Activated naive CD4-positive, alpha-beta T cell (primary cell): ENCODE data around the gene ERCC2.
"Not testable (repeated sequence)": the region's sequence is repeated elsewhere in the genome, so short reads cannot be mapped to it uniquely, and the experiment has no call there.

Source experiments
- DNase-seq, 4 experiments: peaks; one replicate each; lab custom pipeline; 2025; lab: John Stamatoyannopoulos, UW

The ERCC2 gene

DNA sequence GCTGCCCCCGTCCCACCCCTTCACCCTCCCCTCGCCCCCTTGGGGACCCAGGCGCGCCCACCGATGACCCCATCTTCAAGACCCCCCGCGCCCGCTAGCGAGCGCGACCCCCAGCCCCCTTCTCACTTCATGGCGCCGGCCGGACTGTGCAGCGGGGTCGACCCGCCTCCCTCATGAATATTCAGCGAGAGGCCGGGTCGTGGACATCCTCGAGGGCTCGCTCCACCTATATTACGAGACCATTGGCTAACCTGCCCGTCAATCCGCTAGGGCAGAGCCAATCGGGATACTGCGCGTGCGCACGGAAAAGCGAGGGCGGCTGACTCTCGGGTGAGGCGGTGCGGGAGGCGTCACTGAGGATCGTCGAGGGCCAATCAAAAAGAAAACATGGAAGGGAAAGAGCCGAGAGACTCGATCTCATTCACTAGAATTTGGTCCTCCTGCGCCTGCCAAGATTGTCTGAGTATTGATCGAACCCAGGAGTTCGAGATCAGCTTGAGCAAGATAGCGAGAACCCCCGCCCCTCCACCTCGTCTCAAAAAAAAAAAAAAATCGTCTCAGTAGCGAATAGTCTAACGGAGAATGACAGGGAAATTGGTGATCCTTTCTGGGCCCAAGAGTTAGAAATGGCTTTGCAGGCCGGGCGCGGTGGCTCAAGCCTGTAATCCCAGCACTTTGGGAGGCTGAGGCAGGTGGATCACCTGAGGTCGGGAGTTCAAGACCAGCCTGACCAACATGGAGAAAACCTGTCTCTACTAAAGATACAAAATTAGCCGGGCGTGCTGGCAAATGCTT is at the start of gene ERCC2:
TSS of gene ERCC2 (minus strand) at position 164 of the 795 bp plus-strand sequence. CDS start at position 131, 33 bp downstream.
- DNase-seq, result peak; percentile 98 to 99 (median 98)

DNA sequence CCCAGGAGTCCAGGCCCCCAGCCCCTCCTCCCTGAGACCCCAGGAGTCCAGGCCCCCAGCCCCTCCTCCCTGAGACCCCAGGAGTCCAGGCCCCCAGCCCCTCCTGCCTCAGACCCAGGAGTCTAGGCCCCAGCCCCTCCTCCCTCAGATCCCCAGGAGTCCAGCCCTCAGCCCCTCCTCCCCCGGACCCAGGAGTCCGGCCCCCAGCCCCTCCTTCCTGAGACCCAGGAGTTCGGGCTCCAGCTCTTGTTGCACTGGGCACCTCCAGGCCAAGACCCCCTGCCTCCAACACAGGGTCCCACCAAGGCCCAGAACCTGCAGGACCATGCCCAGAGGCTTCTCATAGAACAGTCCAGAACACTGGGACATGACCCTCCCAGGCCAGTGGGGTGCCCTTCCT is 49.5 kb upstream of the ERCC2 start:
- DNase-seq, result no peak

DNA sequence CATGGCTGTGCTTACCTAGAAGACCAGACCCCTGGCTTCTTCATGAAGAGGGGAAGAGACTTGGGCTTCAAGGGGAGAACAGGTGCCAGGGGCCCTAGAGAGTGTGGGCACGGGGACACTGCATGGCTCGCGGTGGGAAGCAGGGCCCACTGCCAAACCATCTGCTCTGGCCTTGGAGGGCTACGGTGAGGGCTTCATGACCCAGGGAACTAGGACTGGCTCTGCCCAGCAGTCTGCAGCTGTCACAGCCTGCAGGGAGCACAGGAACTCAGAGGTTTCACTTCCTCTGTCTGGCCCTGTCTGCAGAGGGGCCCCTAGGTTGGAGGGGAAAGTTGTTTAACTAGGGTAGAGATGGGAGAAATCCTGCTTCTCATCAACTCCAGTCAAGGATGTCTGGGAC is 49.0 kb upstream of the ERCC2 start:
- DNase-seq, result no peak

DNA sequence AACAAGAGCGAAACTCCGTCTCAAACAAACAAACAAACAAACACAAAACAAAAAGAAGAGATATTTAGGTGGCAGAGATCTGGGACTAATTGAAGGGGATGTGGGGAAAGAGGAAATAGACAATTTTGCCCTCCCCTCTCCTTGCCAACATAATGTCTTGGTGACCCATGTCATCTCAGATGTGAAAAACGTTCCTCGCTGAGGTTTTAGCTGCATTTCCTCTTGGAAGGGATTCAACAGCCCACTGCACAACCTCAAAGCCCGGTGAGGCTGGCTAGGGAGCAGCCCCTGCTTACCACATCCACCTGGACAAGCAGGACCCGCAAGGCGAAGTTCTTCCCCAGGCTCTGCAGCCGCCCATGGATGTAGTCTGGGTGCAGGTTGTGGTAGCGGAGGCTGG is 48.4 kb upstream of the ERCC2 start:
- DNase-seq, result no peak

DNA sequence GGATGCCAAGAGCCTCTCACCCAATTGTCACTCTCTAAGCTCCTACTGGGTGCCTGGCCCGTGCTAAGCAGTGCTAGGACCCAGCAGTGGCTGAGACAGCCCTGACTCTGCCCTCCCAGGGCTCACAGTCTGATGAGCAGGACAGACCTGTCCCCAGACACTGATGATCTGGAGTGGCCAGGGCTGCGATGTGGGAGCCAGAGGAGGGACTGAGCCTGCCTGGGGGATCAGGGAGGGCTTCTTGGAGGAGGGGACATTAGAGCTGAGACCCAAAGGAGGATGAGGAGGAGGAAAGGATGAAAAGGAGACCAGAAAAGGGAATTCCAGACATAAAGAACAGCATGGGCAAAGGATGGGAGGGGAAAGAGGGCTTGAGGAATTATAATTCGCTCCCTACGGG is 46.8 kb upstream of the ERCC2 start:
- no peak for DNase-seq

DNA sequence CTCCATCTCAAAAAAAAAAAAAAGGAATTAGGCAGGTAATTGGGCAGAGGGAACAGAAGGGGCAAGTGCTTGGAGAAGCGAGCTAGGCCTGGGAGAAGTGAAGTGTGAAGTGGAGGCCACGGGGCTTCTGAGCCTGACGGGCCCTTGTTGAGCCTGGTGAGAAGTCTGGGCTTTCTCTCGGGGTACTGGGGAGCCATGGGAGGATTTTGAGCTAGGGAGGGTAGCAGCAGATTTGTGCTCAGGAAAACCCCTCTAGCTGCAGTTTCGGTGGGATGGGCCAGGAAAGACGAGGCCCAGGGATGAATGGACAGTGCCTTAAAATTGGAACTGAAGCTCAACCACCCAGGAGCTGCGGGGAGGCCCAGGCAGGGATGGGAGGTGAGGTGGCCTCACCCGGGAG is 44.1 kb upstream of the ERCC2 start:
- DNase-seq, result no peak

DNA sequence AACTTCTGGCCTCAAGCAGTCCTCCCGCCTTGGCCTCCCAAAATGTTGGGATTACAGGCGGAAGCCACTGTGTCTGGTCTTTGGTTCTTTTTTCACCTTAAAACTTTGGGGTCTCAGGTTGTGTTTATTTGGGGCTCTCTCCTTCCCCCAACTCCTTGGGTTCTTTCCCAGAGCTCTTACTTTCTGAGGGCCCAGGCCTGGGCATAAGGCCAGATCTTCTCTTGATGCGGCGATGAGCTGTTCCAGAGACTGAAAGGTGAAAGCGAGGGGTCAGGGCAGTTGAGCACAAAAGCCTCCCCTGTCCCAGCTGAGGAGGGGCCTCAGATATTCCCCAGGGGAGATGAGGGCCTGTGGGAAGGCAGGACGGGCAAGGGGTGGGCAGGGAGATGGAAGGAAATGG is 43.1 kb upstream of the ERCC2 start:
- DNase-seq, result no peak

DNA sequence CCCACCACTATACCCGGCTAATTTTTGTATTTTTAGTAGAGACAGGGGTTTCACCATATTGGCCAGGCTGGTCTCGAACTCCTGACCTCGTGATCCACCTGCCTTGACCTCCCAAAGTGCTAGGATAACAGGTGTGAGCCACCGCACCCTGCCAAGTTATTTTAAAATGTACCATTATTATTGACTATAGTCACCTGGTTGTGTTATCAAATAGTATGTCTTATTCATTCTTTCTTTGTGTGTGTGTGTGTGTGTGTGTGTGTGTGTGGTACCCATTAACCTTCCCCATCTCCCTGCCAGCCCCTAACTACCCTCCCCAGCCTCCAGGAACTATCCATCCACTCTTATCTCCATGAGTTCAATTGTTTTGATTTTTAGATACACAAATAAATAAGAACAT is 40.0 kb upstream of the ERCC2 start:
- DNase-seq, result not testable (repeated sequence)

DNA sequence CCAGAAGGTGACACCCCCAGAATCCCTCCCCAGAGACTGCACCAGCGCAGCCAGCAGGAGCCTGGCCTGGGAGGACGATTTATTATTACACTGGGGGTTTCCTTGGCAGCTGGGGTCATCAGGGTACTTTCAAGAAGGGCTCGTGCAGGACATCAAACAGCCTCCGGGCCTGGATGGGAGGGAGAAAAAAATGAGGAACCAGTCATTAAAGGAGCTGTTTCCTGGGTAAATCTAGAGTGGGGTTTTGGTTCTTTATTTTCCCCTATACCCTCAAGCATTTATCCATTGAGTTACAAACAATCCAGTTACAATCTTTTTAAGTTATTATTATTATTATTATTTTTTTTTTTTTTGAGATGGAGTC is 39.2 kb upstream of the ERCC2 start:
- no peak for DNase-seq

DNA sequence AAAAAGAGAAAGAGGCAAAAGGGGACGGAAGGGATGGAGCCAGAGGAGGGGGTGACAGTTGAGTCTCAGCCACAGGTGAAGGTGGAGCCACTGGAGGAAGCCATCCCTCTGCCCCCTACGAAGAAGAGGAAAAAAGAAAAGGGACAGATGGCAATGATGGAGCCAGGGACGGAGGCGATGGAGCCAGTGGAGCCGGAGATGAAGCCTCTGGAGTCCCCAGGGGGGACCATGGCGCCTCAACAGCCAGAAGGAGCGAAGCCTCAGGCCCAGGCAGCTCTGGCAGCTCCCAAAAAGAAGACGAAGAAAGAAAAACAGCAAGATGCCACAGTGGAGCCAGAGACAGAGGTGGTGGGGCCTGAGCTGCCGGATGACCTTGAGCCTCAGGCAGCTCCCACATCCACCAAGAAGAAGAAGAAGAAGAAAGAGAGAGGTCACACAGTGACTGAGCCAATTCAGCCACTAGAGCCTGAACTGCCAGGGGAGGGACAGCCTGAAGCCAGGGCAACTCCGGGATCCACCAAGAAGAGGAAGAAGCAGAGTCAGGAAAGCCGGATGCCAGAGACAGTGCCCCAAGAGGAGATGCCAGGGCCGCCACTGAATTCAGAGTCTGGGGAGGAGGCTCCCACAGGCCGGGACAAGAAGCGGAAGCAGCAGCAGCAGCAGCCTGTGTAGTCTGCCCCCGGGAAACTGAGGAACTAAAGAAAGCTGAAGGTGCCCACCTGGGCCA is 38.6 kb upstream of the ERCC2 start:
- DNase-seq, result no peak

DNA sequence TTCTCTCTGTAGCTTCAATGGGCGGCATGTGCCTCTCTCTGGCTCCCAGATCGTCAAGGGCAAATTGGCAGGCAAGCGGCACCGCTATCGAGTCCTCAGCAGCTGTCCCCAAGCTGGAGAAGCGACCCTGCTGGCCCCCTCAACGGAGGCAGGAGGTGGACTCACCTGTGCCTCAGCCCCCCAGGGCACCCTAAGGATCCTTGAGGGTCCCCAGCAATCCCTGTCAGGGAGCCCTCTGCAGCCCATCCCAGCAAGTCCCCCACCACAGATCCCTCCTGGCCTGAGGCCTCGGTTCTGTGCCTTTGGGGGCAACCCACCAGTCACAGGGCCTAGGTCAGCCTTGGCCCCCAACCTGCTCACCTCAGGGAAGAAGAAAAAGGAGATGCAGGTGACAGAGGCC is 37.7 kb upstream of the ERCC2 start:
- no peak for DNase-seq

- not testable (repeated sequence) for DNase-seq
These were observed 37.2 kb upstream of the ERCC2 start for GRCh38 chr19:45407585-45407984.

DNA sequence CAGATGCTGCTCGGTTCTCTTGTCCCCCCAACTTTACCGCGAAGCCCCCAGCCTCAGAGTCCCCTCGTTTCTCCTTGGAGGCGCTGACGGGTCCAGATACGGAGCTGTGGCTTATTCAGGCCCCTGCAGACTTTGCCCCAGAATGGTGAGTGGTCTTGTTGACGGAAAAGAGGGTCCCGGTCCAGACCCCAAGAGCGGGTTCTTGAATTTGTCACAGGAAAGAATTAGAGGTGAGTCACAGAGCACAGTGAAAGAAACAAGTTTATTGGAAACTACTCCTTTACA is 36.7 kb upstream of the ERCC2 start:
- no peak for DNase-seq

GRCh38 chr19:45406226-45407090 is 36.1 kb upstream of the ERCC2 start, which contains the start of gene POLR1G:
POLR1G (plus strand) TSS chr19:45406644; CDS start chr19:45406697, 53 bp downstream.
- DNase-seq, result peak; percentile 40 to 72 (median 58)

GRCh38 chr19:45405435-45406225 is 35.3 kb upstream of the ERCC2 start:
- peak; percentile 43 to 74 (median 61) for DNase-seq

- peak in 2 of 4 experiments; percentile 19 to 31 for DNase-seq
These were observed 34.4 kb upstream of the ERCC2 start, which contains the start of gene PPP1R13L for GRCh38 chr19:45404557-45405434. PPP1R13L (minus strand) TSS chr19:45405069; CDS start chr19:45398318, 6,751 bp downstream.

DNA sequence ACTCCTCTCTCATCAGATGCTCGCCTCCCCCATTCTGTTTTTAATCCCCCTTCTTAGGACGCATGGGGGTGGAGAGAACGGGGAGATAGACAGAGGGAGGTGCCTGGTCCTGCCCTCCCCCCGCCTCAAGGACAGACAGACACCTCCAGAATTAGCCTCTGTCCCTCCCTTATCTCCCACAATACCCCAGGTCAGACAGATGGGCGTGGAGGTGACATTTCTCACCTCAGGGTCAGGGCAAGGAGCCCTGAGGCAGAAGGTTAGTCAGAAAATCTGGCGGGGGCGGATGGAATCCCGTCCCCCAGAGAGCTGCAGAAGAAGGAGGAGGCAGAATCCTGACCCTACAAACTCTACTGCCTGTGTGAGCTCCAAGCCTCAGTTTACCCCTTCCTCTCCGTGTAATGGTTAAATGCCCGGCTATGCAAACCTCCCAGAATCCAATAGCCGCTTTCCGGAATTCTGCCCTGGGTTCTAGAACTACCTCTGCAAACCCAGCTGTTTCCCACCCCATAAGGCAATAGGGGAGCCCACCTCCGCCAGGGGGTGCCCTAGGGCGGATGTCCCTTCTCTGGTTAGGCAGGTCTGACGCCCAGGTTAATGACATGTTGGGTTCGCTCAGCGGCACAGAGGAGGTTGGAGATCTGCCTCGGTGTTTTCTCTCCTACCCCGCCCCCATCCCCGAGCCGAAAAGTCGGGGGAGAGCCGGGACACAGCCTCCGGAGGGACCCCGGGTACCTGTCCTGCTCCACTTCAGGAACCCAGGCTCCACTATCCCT is 33.6 kb upstream of the ERCC2 start:
- DNase-seq, result peak in 3 of 4 experiments; percentile 23 to 51 (median 30)

DNA sequence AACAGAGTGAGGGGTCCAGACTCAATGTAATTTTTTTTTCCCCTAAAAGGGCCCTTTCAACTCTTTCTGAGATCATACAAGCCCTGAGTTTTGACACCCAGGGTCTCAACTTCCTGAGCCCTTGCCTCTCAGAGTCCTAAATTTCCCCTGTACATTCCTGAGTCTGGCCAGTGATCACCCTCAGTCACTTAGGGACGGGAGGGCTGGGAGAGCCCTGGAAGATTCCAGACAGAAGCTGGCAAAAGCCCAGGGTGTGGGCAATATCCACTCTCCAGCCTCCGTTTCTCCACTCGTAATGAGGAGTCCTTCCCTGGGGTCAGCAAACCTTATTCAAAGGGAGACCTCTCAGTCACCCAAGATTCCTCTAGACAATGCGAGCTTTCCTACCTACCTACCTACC is 32.9 kb upstream of the ERCC2 start:
- no peak for DNase-seq

GRCh38 chr19:45402298-45403061 is 32.1 kb upstream of the ERCC2 start:
- DNase-seq, result peak in 1 of 4 experiments; percentile 15
